ENCODE measurements around the gene MACROH2A1.

MACROH2A1 gene

DNA sequence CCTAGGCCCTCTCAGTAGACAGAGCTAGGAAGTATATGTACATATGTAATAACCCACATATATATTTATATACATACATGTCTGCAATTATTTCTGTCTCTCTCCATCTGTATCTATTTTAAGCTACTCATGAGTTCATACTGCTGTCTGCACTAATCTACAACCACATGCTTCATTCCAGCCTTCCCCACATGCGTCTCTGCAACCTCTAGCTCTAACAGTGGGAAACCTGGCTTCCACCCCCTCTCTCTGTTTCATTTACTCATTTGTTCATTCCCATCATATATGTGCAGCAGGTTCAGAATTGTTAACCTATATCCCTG lies 24.8 kb upstream of the MACROH2A1 start:
- Histone ChIP-seq H3K4me1 (ENCODE audit: control insufficient read depth, insufficient read depth, low read length) (peaks cover 4% of the 10 kb centered on the region; the same call in 1 of the 2 replicates), H3K27ac (ENCODE audit: low read depth, low read length) (peak overlapping the region; percentile 22; the same call in 1 of the 2 replicates), H3K36me3 (ENCODE audit: control insufficient read depth, insufficient read depth, low read length) (no peaks in the 10 kb centered on the region), H3K9me3 (ENCODE audit: control insufficient read depth, insufficient read depth, low read depth, low read length) (peaks cover 9% of the 10 kb centered on the region), H3K4me3 (ENCODE audit: low read depth, low read length) (no peak overlapping the region), H3K27me3 (ENCODE audit: control insufficient read depth, insufficient read depth, low read length) (peaks cover 12% of the 10 kb centered on the region), H3K9ac (ENCODE audit: low read length) (no peak overlapping the region)

- Histone ChIP-seq H3K4me3 (ENCODE audit: low read depth, low read length) (no peak overlapping the region), H3K27me3 (ENCODE audit: control insufficient read depth, insufficient read depth, low read length) (peaks cover 14% of the 10 kb centered on the region), H3K9ac (ENCODE audit: low read length) (no peak overlapping the region), H3K9me3 (ENCODE audit: control insufficient read depth, insufficient read depth, low read depth, low read length) (peaks cover 4% of the 10 kb centered on the region; the same call in 1 of the 2 replicates), H3K27ac (ENCODE audit: low read depth, low read length) (peak overlapping the region; percentile 22; the same call in 1 of the 2 replicates), H3K4me1 (ENCODE audit: control insufficient read depth, insufficient read depth, low read length) (peaks cover 4% of the 10 kb centered on the region; the same call in 1 of the 2 replicates), H3K36me3 (ENCODE audit: control insufficient read depth, insufficient read depth, low read length) (no peaks in the 10 kb centered on the region)
These were observed 24.3 kb upstream of the MACROH2A1 start for GRCh38 chr5:135423146-135423845.

DNA sequence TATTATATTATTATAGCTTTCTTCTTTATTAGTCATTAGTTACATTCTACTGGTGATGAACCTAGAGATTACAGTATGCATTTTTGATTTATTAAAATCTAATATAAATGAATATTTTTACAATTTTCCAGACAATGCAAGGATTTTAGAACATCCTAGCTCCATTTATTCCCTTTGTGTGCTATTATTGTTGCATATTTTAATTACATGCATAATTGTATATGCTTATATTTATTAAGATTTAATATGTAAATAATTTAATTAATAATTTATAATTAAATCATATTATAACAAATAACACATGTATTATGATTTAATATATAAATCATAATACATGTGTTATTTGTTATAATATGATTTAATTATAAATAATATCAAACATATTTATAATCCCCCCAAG lies 23.4 kb upstream of the MACROH2A1 start:
- no peaks in the 10 kb centered on the region for H3K9me3 ChIP-seq (ENCODE audit: control insufficient read depth, insufficient read depth, low read depth, low read length)
- H3K4me1 ChIP-seq (ENCODE audit: control insufficient read depth, insufficient read depth, low read length): peaks cover 4% of the 10 kb centered on the region; the same call in 1 of the 2 replicates
- no peak overlapping the region for H3K27ac ChIP-seq (ENCODE audit: low read depth, low read length)
- no peaks in the 10 kb centered on the region for H3K36me3 ChIP-seq (ENCODE audit: control insufficient read depth, insufficient read depth, low read length)
- H3K4me3 ChIP-seq (ENCODE audit: low read depth, low read length): no peak overlapping the region
- H3K27me3 ChIP-seq (ENCODE audit: control insufficient read depth, insufficient read depth, low read length): peaks cover 16% of the 10 kb centered on the region
- no peak overlapping the region for H3K9ac ChIP-seq (ENCODE audit: low read length)

- peaks cover 21% of the 10 kb centered on the region for H3K27me3 ChIP-seq (ENCODE audit: control insufficient read depth, insufficient read depth, low read length)
- no peak overlapping the region for H3K4me3 ChIP-seq (ENCODE audit: low read depth, low read length)
- no peak overlapping the region for H3K9ac ChIP-seq (ENCODE audit: low read length)
- H3K36me3 ChIP-seq (ENCODE audit: control insufficient read depth, insufficient read depth, low read length): no peaks in the 10 kb centered on the region
- H3K27ac ChIP-seq (ENCODE audit: low read depth, low read length): no peak overlapping the region
- H3K4me1 ChIP-seq (ENCODE audit: control insufficient read depth, insufficient read depth, low read length): no peaks in the 10 kb centered on the region
- H3K9me3 ChIP-seq (ENCODE audit: control insufficient read depth, insufficient read depth, low read depth, low read length): no peaks in the 10 kb centered on the region
These were observed 18.1 kb upstream of the MACROH2A1 start for GRCh38 chr5:135417083-135417482.

DNA sequence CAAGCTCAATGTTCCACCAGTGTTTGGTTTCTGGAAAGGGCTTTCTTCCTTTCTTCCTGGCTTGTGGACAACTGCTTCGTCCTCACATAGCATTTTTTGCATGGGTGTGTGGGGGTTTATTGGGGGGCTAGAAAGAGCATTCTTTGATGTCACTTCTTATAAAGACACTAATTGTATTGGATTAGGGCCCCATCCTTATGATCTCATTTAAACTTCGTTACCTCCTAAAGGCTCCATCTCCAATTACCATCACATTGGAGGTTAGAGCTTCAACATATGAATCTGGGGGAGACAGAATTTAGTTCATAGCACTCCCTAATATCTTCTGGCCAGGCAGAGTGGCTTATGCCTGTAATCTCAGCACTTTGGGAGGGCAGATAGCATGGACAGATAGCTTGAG lies 6.1 kb upstream of the MACROH2A1 start:
- H3K4me1 ChIP-seq (ENCODE audit: control insufficient read depth, insufficient read depth, low read length): peaks cover 25% of the 10 kb centered on the region
- H3K9ac ChIP-seq (ENCODE audit: low read length): no peak overlapping the region
- H3K4me3 ChIP-seq (ENCODE audit: low read depth, low read length): no peak overlapping the region
- no peak overlapping the region for H3K27ac ChIP-seq (ENCODE audit: low read depth, low read length)
- peaks cover 24% of the 10 kb centered on the region for H3K9me3 ChIP-seq (ENCODE audit: control insufficient read depth, insufficient read depth, low read depth, low read length)
- peaks cover 64% of the 10 kb centered on the region for H3K27me3 ChIP-seq (ENCODE audit: control insufficient read depth, insufficient read depth, low read length)
- no peaks in the 10 kb centered on the region for H3K36me3 ChIP-seq (ENCODE audit: control insufficient read depth, insufficient read depth, low read length)

- H3K27ac ChIP-seq (ENCODE audit: low read depth, low read length): no peak overlapping the region
- H3K4me3 ChIP-seq (ENCODE audit: low read depth, low read length): no peak overlapping the region
- H3K9ac ChIP-seq (ENCODE audit: low read length): no peak overlapping the region
- H3K9me3 ChIP-seq (ENCODE audit: control insufficient read depth, insufficient read depth, low read depth, low read length): peaks cover 9% of the 10 kb centered on the region; the same call in 1 of the 2 replicates
- H3K36me3 ChIP-seq (ENCODE audit: control insufficient read depth, insufficient read depth, low read length): no peaks in the 10 kb centered on the region
- peaks cover 34% of the 10 kb centered on the region for H3K4me1 ChIP-seq (ENCODE audit: control insufficient read depth, insufficient read depth, low read length)
- peaks cover 77% of the 10 kb centered on the region for H3K27me3 ChIP-seq (ENCODE audit: control insufficient read depth, insufficient read depth, low read length)
These were observed 3.0 kb upstream of the MACROH2A1 start for GRCh38 chr5:135402031-135402430.

GRCh38 chr5:135400866-135401265 lies 1.8 kb upstream of the MACROH2A1 start:
- Histone ChIP-seq H3K36me3 (ENCODE audit: control insufficient read depth, insufficient read depth, low read length) (no peaks in the 10 kb centered on the region), H3K4me1 (ENCODE audit: control insufficient read depth, insufficient read depth, low read length) (peaks cover 44% of the 10 kb centered on the region), H3K9me3 (ENCODE audit: control insufficient read depth, insufficient read depth, low read depth, low read length) (peaks cover 7% of the 10 kb centered on the region; the same call in 1 of the 2 replicates), H3K27me3 (ENCODE audit: control insufficient read depth, insufficient read depth, low read length) (peaks cover 80% of the 10 kb centered on the region), H3K27ac (ENCODE audit: low read depth, low read length) (no peak overlapping the region), H3K9ac (ENCODE audit: low read length) (peak overlapping the region; percentile 51), H3K4me3 (ENCODE audit: low read depth, low read length) (peak overlapping the region; percentile 81)

DNA sequence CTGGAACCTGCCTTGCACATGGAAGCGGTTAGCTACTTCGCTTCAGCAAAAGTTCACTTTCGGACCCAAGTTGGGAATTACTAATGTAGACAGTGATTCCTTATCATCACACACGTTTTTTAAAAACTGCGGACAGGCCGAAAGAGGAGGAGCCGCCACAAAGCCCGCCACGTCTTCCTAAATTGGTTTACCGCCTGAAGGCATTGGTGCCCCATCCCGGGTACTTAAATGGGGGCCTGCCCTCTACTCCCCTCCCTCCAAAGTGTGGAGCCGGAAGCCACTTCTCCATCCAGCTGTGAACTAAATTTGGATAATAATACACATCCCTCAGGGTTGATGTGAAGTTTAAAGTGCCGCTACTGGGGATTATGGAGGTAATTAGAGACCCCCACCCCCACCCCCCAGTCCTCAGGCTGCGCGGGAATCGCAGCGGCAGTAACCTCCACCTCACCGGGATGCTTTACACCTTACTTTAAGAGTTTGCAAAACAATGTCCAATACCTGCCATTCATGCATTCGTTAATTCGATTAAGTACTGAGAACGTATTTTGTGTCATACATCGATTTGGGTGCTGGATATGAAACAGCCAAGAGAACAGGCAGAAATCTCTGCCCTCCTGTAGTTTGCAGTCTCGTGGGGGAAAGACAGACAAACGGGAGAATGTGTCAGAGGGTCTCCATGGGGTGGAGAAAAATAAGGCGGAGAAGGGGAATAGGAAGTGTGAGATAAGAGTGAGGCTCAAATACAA lies 937 bp upstream of the MACROH2A1 start:
- Histone ChIP-seq H3K36me3 (ENCODE audit: control insufficient read depth, insufficient read depth, low read length) (no peaks in the 10 kb centered on the region), H3K27ac (ENCODE audit: low read depth, low read length) (peak overlapping the region; percentile 65; the same call in 1 of the 2 replicates), H3K9me3 (ENCODE audit: control insufficient read depth, insufficient read depth, low read depth, low read length) (peaks cover 2% of the 10 kb centered on the region; the same call in 1 of the 2 replicates), H3K9ac (ENCODE audit: low read length) (peak overlapping the region; percentile 90), H3K4me1 (ENCODE audit: control insufficient read depth, insufficient read depth, low read length) (peaks cover 44% of the 10 kb centered on the region), H3K27me3 (ENCODE audit: control insufficient read depth, insufficient read depth, low read length) (peaks cover 80% of the 10 kb centered on the region), H3K4me3 (ENCODE audit: low read depth, low read length) (peak overlapping the region; percentile 81)

- peak overlapping the region; percentile 90 for H3K9ac ChIP-seq (ENCODE audit: low read length)
- H3K4me1 ChIP-seq (ENCODE audit: control insufficient read depth, insufficient read depth, low read length): peaks cover 35% of the 10 kb centered on the region
- peak overlapping the region; percentile 81 for H3K4me3 ChIP-seq (ENCODE audit: low read depth, low read length)
- H3K27me3 ChIP-seq (ENCODE audit: control insufficient read depth, insufficient read depth, low read length): peaks cover 81% of the 10 kb centered on the region
- H3K9me3 ChIP-seq (ENCODE audit: control insufficient read depth, insufficient read depth, low read depth, low read length): no peaks in the 10 kb centered on the region
- H3K36me3 ChIP-seq (ENCODE audit: control insufficient read depth, insufficient read depth, low read length): no peaks in the 10 kb centered on the region
- H3K27ac ChIP-seq (ENCODE audit: low read depth, low read length): peak overlapping the region; percentile 62; the same call in 1 of the 2 replicates
These were observed 724 bp downstream of the MACROH2A1 start for GRCh38 chr5:135398160-135398854.

DNA sequence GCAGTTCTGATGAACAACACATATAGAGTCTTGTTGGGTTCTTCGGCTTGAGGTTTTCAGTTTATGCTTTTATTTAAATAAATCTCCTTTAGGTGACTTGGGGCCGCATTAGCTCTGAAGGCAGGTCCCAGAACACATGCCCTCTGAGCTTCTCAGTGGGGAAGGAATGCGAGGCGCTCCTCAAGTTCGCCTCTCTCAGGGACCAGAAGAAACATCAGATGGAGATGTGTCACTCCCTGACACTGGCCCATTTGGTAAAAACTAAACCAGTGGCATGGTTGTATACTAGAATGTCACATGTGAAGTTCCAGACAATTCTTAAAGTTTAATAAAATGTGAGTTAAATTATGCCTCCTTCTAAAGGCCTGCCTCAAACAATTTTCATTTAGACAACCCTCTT lies 1.9 kb downstream of the MACROH2A1 start:
- Histone ChIP-seq H3K4me3 (ENCODE audit: low read depth, low read length) (0 out of 2 replicates have a peak overlapping the region, but pooled peaks have one; percentile 81), H3K27ac (ENCODE audit: low read depth, low read length) (no peak overlapping the region), H3K4me1 (ENCODE audit: control insufficient read depth, insufficient read depth, low read length) (peaks cover 31% of the 10 kb centered on the region), H3K9ac (ENCODE audit: low read length) (no peak overlapping the region), H3K36me3 (ENCODE audit: control insufficient read depth, insufficient read depth, low read length) (no peaks in the 10 kb centered on the region), H3K9me3 (ENCODE audit: control insufficient read depth, insufficient read depth, low read depth, low read length) (no peaks in the 10 kb centered on the region), H3K27me3 (ENCODE audit: control insufficient read depth, insufficient read depth, low read length) (peaks cover 73% of the 10 kb centered on the region)

Measured in HUES6 (cell line).